ENCODE measurements around the gene FMN1.

The FMN1 gene

GRCh38 chr15:32919749-32920414, 274.6 kb downstream of the FMN1 start:
- DNase-seq (ENCODE audit: low read depth), result peak; percentile 98

DNA sequence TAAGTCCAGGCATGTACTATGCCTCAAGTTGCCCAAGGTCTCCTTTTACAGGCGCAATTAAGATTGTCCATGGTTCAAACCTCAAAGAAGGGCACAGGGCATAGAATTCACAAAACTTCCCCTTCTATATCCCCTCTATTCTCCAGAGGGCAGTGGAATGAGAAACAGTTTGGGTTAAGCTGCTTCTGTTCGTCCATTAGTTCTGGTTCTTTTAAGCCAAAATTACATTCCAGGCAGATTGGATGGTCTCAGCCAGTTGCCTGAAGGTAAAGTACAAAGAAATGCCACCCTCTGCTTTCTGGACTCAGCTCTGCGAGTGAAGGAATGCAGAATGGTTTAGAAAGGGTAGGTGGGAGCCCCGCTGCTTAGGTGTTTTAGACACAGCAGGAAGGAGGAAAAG, 276.0 kb downstream of the FMN1 start:
- no peak for DNase-seq (ENCODE audit: low read depth)

GRCh38 chr15:32910839-32911238, 283.7 kb downstream of the FMN1 start:
- DNase-seq (ENCODE audit: low read depth), result no peak

- no peak for DNase-seq (ENCODE audit: low read depth)
Observed at GRCh38 chr15:32909431-32909830, 285.1 kb downstream of the FMN1 start.

- DNase-seq (ENCODE audit: low read depth), result no peak
Observed at GRCh38 chr15:32908872-32909271, 285.6 kb downstream of the FMN1 start.

- DNase-seq (ENCODE audit: low read depth), result no peak
Observed at GRCh38 chr15:32908135-32908801, 286.2 kb downstream of the FMN1 start.

DNA sequence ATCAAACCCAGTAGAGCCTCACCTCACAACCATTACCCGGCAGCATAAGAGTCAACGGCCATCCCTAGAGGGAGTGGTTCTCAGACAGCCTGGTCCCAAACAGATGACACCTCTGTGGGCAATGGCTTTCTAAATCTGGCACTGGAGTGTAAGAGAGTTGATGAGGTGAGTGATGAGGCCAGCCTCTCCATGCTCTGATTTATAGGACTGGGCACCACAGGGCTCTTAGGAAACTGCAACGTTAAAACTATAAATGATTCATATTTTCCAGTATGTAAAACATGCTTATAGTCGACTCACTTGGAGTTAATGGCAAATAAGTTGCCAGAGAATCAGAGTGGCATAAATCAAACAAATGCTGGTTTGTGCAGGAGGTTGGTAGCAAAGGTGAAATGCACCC, 289.0 kb downstream of the FMN1 start:
- no peak for DNase-seq (ENCODE audit: low read depth)

DNA sequence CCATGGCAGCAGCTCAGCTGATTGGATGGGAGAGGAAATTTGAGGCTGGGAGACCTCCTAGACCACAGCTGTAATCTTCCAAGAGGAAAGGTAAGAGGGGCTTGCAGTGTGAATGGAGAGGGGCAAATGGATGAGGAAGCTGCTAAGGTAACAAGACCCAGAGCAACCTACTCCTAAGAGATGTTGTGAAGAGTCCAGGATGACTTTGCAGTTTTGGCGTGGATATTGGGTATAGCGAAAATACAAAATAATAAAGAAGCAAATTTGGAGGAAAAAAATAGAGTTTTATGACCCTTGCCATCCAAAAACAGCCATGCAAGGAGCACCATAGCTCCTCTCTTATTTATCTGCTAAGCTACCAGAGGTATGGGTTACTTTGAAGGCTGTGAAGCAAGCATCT, 290.1 kb downstream of the FMN1 start:
- no peak for DNase-seq (ENCODE audit: low read depth)

DNA sequence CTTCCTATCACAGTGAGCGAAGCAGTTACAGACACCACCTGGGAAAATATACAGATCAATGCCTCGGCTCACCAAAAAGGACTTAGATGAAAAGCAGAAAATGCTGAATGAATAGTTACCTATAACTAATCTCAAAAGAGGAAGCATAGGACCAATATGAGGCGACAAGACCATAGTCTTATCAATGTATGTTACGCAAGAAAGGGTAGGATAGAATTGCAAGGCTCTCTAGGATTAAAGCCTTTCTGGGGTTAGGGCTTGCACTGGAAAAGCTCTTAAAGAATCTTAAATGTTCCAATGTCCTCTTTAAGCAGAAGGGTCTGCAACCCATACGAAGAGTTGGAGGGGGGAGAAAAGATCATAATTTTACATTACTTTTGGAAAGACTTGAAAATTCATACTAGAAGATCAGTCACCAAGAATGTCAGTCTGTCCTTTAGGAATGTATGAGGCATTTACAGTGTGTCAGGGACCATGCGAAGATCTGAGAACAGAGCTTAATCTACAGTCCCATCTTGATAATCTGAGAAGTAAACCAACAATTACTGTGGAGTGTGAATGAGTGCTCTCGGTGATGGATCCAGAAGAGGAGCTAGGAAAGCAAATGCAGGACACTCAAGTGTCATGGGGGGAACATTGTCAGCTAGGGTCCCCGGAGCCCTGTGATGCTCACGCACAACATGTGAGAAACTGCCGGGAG, 290.8 kb downstream of the FMN1 start:
- DNase-seq (ENCODE audit: low read depth), result no peak

GRCh38 chr15:32901995-32902394, 292.5 kb downstream of the FMN1 start:
- DNase-seq (ENCODE audit: low read depth), result no peak

GRCh38 chr15:32901192-32901591, 293.3 kb downstream of the FMN1 start:
- no peak for DNase-seq (ENCODE audit: low read depth)

GRCh38 chr15:32899126-32899596, 295.4 kb downstream of the FMN1 start:
- DNase-seq (ENCODE audit: low read depth), result no peak

- DNase-seq (ENCODE audit: low read depth), result no peak
Observed at GRCh38 chr15:32898414-32898813, 296.1 kb downstream of the FMN1 start.

- peak; percentile 52 for DNase-seq (ENCODE audit: low read depth)
Observed at GRCh38 chr15:32893421-32893820, 301.1 kb downstream of the FMN1 start.

DNA sequence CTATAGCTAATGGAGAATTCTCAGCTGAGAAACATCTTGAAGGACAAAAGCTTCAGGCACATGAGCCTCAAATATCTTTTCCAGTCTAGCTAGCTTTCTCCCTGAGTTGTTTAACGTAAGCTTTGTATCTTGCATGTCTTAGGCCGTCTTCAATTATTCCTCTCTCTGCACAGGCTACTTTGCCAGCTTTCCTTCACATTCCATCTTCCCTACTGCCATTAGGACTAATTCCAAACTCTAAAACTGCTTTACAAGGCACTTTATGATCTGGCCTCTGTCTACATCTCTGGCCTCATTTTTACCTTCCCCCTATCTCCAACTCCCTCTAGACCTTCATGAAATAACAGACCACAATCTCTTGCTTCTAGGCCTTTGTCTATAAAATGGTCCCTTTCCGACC, 305.3 kb downstream of the FMN1 start:
- DNase-seq (ENCODE audit: low read depth), result no peak

DNA sequence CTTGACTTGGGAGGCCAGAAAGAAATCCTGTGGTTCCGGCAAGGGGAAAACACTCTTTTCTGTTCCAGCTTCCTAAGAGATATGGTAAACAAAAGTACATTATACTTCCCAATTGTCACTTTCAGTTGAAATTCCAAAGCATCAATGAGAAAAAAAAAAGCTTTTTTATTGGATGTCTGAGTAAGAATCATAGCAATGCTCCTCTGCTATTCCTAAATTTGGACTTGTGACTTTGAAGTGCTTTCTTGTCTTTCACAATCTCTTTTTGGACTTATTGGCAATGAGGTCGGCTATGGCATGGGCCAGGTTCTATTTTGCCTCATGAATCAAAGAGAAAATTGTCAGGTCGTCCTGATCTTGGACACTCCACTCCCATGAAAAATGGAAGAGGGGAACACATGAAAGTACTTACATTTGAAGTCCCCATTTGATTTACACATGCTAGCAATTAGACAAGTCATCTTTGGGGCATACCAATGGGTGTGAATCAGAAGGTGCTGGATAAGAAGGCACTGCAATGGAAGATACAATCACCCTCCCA, 306.2 kb downstream of the FMN1 start:
- DNase-seq (ENCODE audit: low read depth), result peak; percentile 75

DNA sequence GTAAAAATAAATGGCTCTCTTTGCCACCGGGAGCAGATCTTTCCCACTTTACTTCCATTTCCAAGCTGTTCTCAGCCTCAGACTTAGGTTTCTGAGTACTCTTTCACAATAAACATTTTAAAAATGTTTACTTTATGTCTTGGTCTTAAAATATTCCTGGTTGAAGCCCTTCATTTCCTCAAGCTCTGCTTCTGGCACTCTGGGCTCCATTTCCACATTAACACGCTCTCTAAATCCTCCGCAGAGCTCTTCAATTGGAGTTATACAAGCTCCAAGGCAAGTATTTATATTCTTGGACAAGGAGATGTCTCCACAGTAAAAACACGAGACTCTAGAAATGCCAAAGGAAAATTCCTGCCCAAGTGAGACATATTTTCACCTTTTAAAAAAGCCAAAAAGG, 307.4 kb downstream of the FMN1 start:
- no peak for DNase-seq (ENCODE audit: low read depth)

GRCh38 chr15:32886459-32886858, 308.1 kb downstream of the FMN1 start:
- DNase-seq (ENCODE audit: low read depth), result no peak

DNA sequence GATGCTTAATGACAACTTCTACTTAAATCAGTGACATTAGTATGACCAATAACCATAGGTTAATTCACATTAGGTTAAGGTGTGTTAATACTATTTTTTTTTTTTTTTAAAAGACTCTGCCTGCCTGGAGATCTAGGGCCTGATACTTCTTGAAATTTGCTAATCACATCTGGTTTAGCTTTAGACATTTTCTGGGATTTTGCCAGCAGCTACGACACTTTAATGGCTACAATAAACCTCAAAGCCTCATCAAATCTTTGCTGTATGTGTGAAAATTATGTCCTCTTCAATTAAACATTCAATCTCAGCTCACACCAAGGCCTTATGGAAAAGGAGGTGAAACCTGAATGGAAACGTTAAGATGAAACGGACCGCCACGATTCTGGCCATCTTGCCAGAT, 308.8 kb downstream of the FMN1 start:
- no peak for DNase-seq (ENCODE audit: low read depth)

DNA sequence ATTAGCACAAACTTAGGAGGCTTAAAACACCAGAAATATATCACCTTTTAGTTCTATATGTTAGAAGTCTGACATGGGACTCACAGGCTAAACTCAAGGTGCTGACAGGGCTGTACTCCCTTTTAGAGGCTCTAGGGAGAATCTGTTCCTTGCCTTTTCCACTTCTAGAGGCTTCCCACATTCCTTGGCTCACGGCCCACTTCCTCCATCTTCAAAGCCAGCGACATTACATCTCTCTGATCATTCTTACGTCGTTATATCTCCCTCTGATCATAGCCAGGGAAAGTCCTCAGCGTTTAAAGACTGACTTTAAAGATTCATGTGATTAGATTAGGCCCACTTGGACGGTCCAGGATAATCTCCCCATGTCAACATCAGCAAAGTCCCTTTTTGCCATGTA, 310.4 kb downstream of the FMN1 start:
- no peak for DNase-seq (ENCODE audit: low read depth)

DNA sequence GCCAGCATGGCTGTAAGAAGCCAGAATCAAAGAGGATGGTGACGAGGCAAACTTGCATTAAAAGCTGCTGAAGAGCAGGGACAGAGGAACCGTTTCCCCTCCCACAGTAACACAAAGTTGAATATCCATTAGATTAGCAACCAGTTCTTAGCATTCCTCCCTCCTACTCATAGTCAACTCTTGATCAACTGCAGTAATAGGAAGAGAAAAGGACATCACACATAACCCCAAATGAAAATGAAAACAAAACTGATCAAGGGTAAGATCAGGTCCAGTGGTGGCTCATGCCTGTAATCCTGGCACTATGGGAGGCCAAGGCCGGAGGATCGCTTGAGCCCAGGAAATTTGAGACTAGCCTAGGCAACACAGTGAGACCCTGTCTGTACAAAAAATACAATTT, 311.6 kb downstream of the FMN1 start:
- no peak for DNase-seq (ENCODE audit: low read depth)

- DNase-seq (ENCODE audit: low read depth), result no peak
Observed at GRCh38 chr15:32881528-32881927, 313.0 kb downstream of the FMN1 start.

DNA sequence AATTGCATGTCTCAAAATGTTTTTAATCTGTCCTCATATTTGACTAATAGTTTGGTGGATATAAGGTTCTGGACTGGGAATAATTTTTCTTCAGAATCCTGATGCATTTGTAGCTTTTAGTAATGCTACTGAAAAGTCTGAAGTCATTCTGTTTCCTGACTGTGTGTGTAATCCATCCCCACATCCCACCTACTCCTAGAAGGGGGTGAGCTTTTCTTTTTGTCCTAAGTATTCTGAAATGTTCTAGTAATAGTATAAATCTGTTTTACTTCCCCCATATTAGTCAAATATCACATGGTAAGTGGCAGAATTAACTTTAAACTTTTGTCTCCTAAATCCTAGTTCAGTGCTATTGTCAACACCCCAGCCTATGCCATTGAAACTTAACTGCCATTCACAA, 313.9 kb downstream of the FMN1 start:
- DNase-seq (ENCODE audit: low read depth), result no peak

Data from GM04503 (cell line).